ENCODE measurements around the gene SWT1.

Gene SWT1

GRCh38 chr1:185317034-185317885, 160.3 kb downstream of the SWT1 start, which contains the start of gene IVNS1ABP:
Gene IVNS1ABP, minus strand, starts transcription at chr1:185317243. Its CDS starts 7,750 bp downstream, at chr1:185309493.
- H2AFZ ChIP-seq (ENCODE audit: low read length): peak within 1 kb of the TSS; percentile 92
- H4K20me1 ChIP-seq (ENCODE audit: insufficient read depth, low read length, poor library complexity, severe bottlenecking): peaks cover 43% of the 10 kb centered on the region
- H3K4me3 ChIP-seq (ENCODE audit: low read length, poor library complexity, severe bottlenecking): peak within 1 kb of the TSS; percentile 99
- H3K4me2 ChIP-seq (ENCODE audit: low read depth, low read length, poor library complexity, severe bottlenecking): peak within 1 kb of the TSS; percentile 98
- no peak for TF ChIP-seq EZH2phosphoT487 (IDR thresholded peaks at IDR 0.05; ENCODE audit: borderline replicate concordance)
- TF ChIP-seq CTCF (conservative IDR thresholded peaks at IDR 0.05; ENCODE audit: low read length): peak; percentile 47
- H3F3A ChIP-seq (ENCODE audit: low read depth): no peaks in the 10 kb centered on the region
- peak within 1 kb of the TSS; percentile 98 for H3K9ac ChIP-seq (ENCODE audit: low read depth, low read length, poor library complexity, severe bottlenecking)
- H3K4me1 ChIP-seq (ENCODE audit: insufficient read depth, low read length, poor library complexity, severe bottlenecking): peaks cover 47% of the 10 kb centered on the region
- peaks cover 7% of the 10 kb centered on the region for H3K27me3 ChIP-seq (ENCODE audit: insufficient read depth, low read length, poor library complexity, severe bottlenecking)
- H3K36me3 ChIP-seq (ENCODE audit: insufficient read depth, low read length): no peaks in the 10 kb centered on the region
- peaks cover 65% of the 10 kb centered on the region for H3K79me2 ChIP-seq (ENCODE audit: insufficient read depth, low read length)
- no peaks in the 10 kb centered on the region for H3K9me3 ChIP-seq (ENCODE audit: insufficient read depth, low read depth, low read length)
- no peaks in the 10 kb centered on the region for H3K9me2 ChIP-seq (replicated peaks; ENCODE audit: low read depth, low read length)

GRCh38 chr1:185317886-185318310, 160.9 kb downstream of the SWT1 start:
- no peaks in the 10 kb centered on the region for H3K9me3 ChIP-seq (ENCODE audit: insufficient read depth, low read depth, low read length)
- H3K4me3 ChIP-seq (ENCODE audit: low read length, poor library complexity, severe bottlenecking): peak overlapping the region; percentile 99
- peak overlapping the region; percentile 87 for H3K9ac ChIP-seq (ENCODE audit: low read depth, low read length, poor library complexity, severe bottlenecking)
- H3K79me2 ChIP-seq (ENCODE audit: insufficient read depth, low read length): peaks cover 58% of the 10 kb centered on the region
- H4K20me1 ChIP-seq (ENCODE audit: insufficient read depth, low read length, poor library complexity, severe bottlenecking): peaks cover 37% of the 10 kb centered on the region
- H3K27me3 ChIP-seq (ENCODE audit: insufficient read depth, low read length, poor library complexity, severe bottlenecking): peaks cover 7% of the 10 kb centered on the region
- H3K36me3 ChIP-seq (ENCODE audit: insufficient read depth, low read length): no peaks in the 10 kb centered on the region
- peak overlapping the region; percentile 92 for H2AFZ ChIP-seq (ENCODE audit: low read length)
- H3K4me1 ChIP-seq (ENCODE audit: insufficient read depth, low read length, poor library complexity, severe bottlenecking): peaks cover 42% of the 10 kb centered on the region
- TF ChIP-seq EZH2phosphoT487 (IDR thresholded peaks at IDR 0.05; ENCODE audit: borderline replicate concordance): no peak
- no peak for TF ChIP-seq CTCF (conservative IDR thresholded peaks at IDR 0.05; ENCODE audit: low read length)
- H3K4me2 ChIP-seq (ENCODE audit: low read depth, low read length, poor library complexity, severe bottlenecking): peak overlapping the region; percentile 75
- H3K9me2 ChIP-seq (replicated peaks; ENCODE audit: low read depth, low read length): no peaks in the 10 kb centered on the region
- no peaks in the 10 kb centered on the region for H3F3A ChIP-seq (ENCODE audit: low read depth)

GRCh38 chr1:185318431-185319138, 161.6 kb downstream of the SWT1 start:
- Histone ChIP-seq H4K20me1 (ENCODE audit: insufficient read depth, low read length, poor library complexity, severe bottlenecking) (peaks cover 30% of the 10 kb centered on the region), H3K9me3 (ENCODE audit: insufficient read depth, low read depth, low read length) (no peaks in the 10 kb centered on the region), H3K79me2 (ENCODE audit: insufficient read depth, low read length) (peaks cover 51% of the 10 kb centered on the region), H3F3A (ENCODE audit: low read depth) (no peaks in the 10 kb centered on the region), H3K4me2 (ENCODE audit: low read depth, low read length, poor library complexity, severe bottlenecking) (peak overlapping the region; percentile 75), H3K4me3 (ENCODE audit: low read length, poor library complexity, severe bottlenecking) (peak overlapping the region; percentile 99), H3K9ac (ENCODE audit: low read depth, low read length, poor library complexity, severe bottlenecking) (peak overlapping the region; percentile 87), H3K27me3 (ENCODE audit: insufficient read depth, low read length, poor library complexity, severe bottlenecking) (peaks cover 7% of the 10 kb centered on the region), H3K36me3 (ENCODE audit: insufficient read depth, low read length) (no peaks in the 10 kb centered on the region), H3K9me2 (replicated peaks; ENCODE audit: low read depth, low read length) (no peaks in the 10 kb centered on the region), H2AFZ (ENCODE audit: low read length) (no peak overlapping the region), H3K4me1 (ENCODE audit: insufficient read depth, low read length, poor library complexity, severe bottlenecking) (peaks cover 35% of the 10 kb centered on the region)
- TF ChIP-seq CTCF (conservative IDR thresholded peaks at IDR 0.05; ENCODE audit: low read length) (no peak), EZH2phosphoT487 (IDR thresholded peaks at IDR 0.05; ENCODE audit: borderline replicate concordance) (no peak)

Data from Loucy (cell line).